ENCODE results near the gene MCM8. TPM values are rescaled to one million over a fixed set of nuclear protein-coding genes. Genes with fewer than 3 reads are reported as not detected.

Gene MCM8
- 6.0 TPM for total RNA-seq

- DNase-seq (ENCODE audit: low spot score), result peak; percentile 96
Measured at GRCh38 chr20:5950271-5951031, at the start of gene MCM8, which contains the start of gene TRMT6. TSS of gene MCM8 (plus strand) at chr20:5950652. CDS start at chr20:5952016, 1,364 bp downstream. TSS of gene TRMT6 (minus strand) at chr20:5950533. CDS start at chr20:5950405, 128 bp downstream.

- no peak for DNase-seq (ENCODE audit: low spot score)
Measured at GRCh38 chr20:5900908-5901307, 49.5 kb upstream of the MCM8 start.

GRCh38 chr20:5908981-5909380 lies 41.5 kb upstream of the MCM8 start:
- DNase-seq (ENCODE audit: low spot score), result no peak

GRCh38 chr20:5910186-5910585 lies 40.3 kb upstream of the MCM8 start:
- no peak for DNase-seq (ENCODE audit: low spot score)

GRCh38 chr20:5913166-5913565 lies 37.3 kb upstream of the MCM8 start:
- no peak for DNase-seq (ENCODE audit: low spot score)

GRCh38 chr20:5914859-5915258 lies 35.6 kb upstream of the MCM8 start:
- no peak for DNase-seq (ENCODE audit: low spot score)

GRCh38 chr20:5918856-5919625 lies 31.4 kb upstream of the MCM8 start:
- no peak for DNase-seq (ENCODE audit: low spot score)

- no peak for DNase-seq (ENCODE audit: low spot score)
Measured at GRCh38 chr20:5919626-5920544, 30.6 kb upstream of the MCM8 start.

GRCh38 chr20:5920581-5920980 lies 29.9 kb upstream of the MCM8 start:
- no peak for DNase-seq (ENCODE audit: low spot score)

GRCh38 chr20:5923493-5923892 lies 27.0 kb upstream of the MCM8 start:
- DNase-seq (ENCODE audit: low spot score), result no peak

- no peak for DNase-seq (ENCODE audit: low spot score)
Measured at GRCh38 chr20:5925551-5925950, 24.9 kb upstream of the MCM8 start.

GRCh38 chr20:5927749-5928462 lies 22.5 kb upstream of the MCM8 start:
- DNase-seq (ENCODE audit: low spot score), result no peak

- no peak for DNase-seq (ENCODE audit: low spot score)
Measured at GRCh38 chr20:5928836-5929715, 21.4 kb upstream of the MCM8 start.

- DNase-seq (ENCODE audit: low spot score), result no peak
Measured at GRCh38 chr20:5931411-5931810, 19.0 kb upstream of the MCM8 start.

GRCh38 chr20:5932796-5933195 lies 17.7 kb upstream of the MCM8 start:
- DNase-seq (ENCODE audit: low spot score), result no peak

GRCh38 chr20:5933802-5934436 lies 16.5 kb upstream of the MCM8 start:
- DNase-seq (ENCODE audit: low spot score), result no peak

- no peak for DNase-seq (ENCODE audit: low spot score)
Measured at GRCh38 chr20:5935384-5935783, 15.1 kb upstream of the MCM8 start.

- no peak for DNase-seq (ENCODE audit: low spot score)
Measured at GRCh38 chr20:5936238-5936637, 14.2 kb upstream of the MCM8 start.

GRCh38 chr20:5938456-5939029 lies 11.9 kb upstream of the MCM8 start:
- no peak for DNase-seq (ENCODE audit: low spot score)
